Thoracic aorta (tissue), 2 donors: ENCODE data around the gene DNAJC17. TPM values are rescaled to one million over a fixed set of nuclear protein-coding genes. Genes with fewer than 3 reads are reported as not detected.

Experiments
- ATAC-seq: fragments of 150-250 bp; one replicate; pipeline ENCODE4 v1.8.0; 2017; ENCODE audit warnings: low read depth; ENCODE audit not compliant: insufficient number of reproducible peaks, low FRiP score
- DNase-seq: peaks from one replicate; pipeline ENCODE4 v3.0.0-alpha.2; 2020; ENCODE audit warnings: low spot score
- H3K27ac ChIP-seq, 2 donors: fragments of 200-600 bp; sonication (generic); 1 replicate in 1 of 2; 2 replicates in 1 of 2; pipeline ENCODE4 v1.5.1; 2016; ENCODE audit warnings: mild to moderate bottlenecking in 2 of 2, moderate library complexity in 2 of 2
- H3K27me3 ChIP-seq: fragments of 200-600 bp; sonication (generic); replicated peaks from 2 replicates; pipeline ENCODE4 v1.6.0; 2016; ENCODE audit warnings: mild to moderate bottlenecking; ENCODE audit not compliant: insufficient read depth
- H3K36me3 ChIP-seq: fragments of 200-600 bp; sonication (generic); one replicate; pipeline ENCODE4 v1.5.1; 2016
- H3K4me1 ChIP-seq, 2 donors: fragments of 200-600 bp; sonication (generic); 1 replicate in 1 of 2; 2 replicates in 1 of 2; pipeline versions ENCODE4 v1.5.1 to v1.6.0; 2016; ENCODE audit warnings: low read depth in 2 of 2, mild to moderate bottlenecking in 1 of 2; ENCODE audit not compliant: control insufficient read depth in 1 of 2
- H3K4me3 ChIP-seq: fragments of 200-600 bp; sonication (generic); 2 replicates; pipeline ENCODE4 v1.5.1; 2016; ENCODE audit warnings: mild to moderate bottlenecking
- H3K9me3 ChIP-seq: fragments of 200-600 bp; sonication (generic); 2 replicates; pipeline ENCODE4 v1.5.1; 2016
- total RNA-seq, 2 donors: library from RNA; depleted of rRNA; stranded (reverse); fragments of >200 nt; gene quantifications; one replicate each; pipeline versions ENCODE4 v1.1.0 to v1.2.3, GENCODE V29; 2016
- TF ChIP-seq, protein P1 (sequence below): fragments of 200-600 bp; sonication (generic); IDR thresholded peaks from one replicate; pipeline ENCODE4 v1.5.1; 2019; ENCODE audit warnings: antibody characterized with exemption

DNAJC17 gene, protein sequence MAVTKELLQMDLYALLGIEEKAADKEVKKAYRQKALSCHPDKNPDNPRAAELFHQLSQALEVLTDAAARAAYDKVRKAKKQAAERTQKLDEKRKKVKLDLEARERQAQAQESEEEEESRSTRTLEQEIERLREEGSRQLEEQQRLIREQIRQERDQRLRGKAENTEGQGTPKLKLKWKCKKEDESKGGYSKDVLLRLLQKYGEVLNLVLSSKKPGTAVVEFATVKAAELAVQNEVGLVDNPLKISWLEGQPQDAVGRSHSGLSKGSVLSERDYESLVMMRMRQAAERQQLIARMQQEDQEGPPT
- 10 to 100 TPM in 1 of 2 donors, 1 to 10 TPM in 1; 6.1 to 20.4 TPM for total RNA-seq

- peak within 1 kb of the TSS; percentile 95 to 97 for H3K27ac ChIP-seq
- peak within 1 kb of the TSS; percentile 97 for H3K4me3 ChIP-seq
- H3K9me3 ChIP-seq, result no peaks in the 10 kb centered on the region
- peaks cover 6 to 10% of the 10 kb centered on the region in 2 donors for H3K4me1 ChIP-seq
- TF ChIP-seq, protein P1, sequence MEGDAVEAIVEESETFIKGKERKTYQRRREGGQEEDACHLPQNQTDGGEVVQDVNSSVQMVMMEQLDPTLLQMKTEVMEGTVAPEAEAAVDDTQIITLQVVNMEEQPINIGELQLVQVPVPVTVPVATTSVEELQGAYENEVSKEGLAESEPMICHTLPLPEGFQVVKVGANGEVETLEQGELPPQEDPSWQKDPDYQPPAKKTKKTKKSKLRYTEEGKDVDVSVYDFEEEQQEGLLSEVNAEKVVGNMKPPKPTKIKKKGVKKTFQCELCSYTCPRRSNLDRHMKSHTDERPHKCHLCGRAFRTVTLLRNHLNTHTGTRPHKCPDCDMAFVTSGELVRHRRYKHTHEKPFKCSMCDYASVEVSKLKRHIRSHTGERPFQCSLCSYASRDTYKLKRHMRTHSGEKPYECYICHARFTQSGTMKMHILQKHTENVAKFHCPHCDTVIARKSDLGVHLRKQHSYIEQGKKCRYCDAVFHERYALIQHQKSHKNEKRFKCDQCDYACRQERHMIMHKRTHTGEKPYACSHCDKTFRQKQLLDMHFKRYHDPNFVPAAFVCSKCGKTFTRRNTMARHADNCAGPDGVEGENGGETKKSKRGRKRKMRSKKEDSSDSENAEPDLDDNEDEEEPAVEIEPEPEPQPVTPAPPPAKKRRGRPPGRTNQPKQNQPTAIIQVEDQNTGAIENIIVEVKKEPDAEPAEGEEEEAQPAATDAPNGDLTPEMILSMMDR, result peak; percentile 18
- H3K27me3 ChIP-seq, result no peaks in the 10 kb centered on the region
- peak; percentile 93 for DNase-seq
- peak; percentile 95 for ATAC-seq
- H3K36me3 ChIP-seq, result peaks cover 7% of the 10 kb centered on the region
Measured at GRCh38 chr15:40807028-40807887, at the start of gene DNAJC17, which contains the start of gene ZFYVE19. DNAJC17 (minus strand) TSS chr15:40807473; CDS start chr15:40807446, 27 bp downstream. ZFYVE19 (plus strand) TSS chr15:40807089; CDS start chr15:40807590, 501 bp downstream.

DNA sequence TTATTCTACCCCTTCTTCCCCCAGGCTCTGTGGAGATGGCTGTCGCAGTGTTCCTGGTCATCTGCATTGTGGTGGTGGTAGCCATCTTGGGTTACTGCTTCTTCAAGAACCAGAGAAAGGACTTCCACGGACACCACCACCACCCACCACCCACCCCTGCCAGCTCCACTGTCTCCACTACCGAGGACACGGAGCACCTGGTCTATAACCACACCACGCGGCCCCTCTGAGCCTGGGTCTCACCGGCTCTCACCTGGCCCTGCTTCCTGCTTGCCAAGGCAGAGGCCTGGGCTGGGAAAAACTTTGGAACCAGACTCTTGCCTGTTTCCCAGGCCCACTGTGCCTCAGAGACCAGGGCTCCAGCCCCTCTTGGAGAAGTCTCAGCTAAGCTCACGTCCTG lies 49.5 kb upstream of the DNAJC17 start:
- TF ChIP-seq, protein P1, result no peak
- Histone ChIP-seq H3K9me3 (no peaks in the 10 kb centered on the region), H3K4me1 (no peaks in the 10 kb centered on the region), H3K4me3 (no peak overlapping the region), H3K27ac (no peak overlapping the region), H3K36me3 (no peaks in the 10 kb centered on the region), H3K27me3 (no peaks in the 10 kb centered on the region)
- ATAC-seq (no peak), DNase-seq (no peak)

- Histone ChIP-seq H3K27me3 (no peaks in the 10 kb centered on the region), H3K9me3 (no peaks in the 10 kb centered on the region), H3K4me3 (no peak overlapping the region), H3K27ac (no peak overlapping the region), H3K4me1 (no peaks in the 10 kb centered on the region), H3K36me3 (no peaks in the 10 kb centered on the region)
- ATAC-seq, result no peak
- TF ChIP-seq, protein P1, result no peak
- no peak for DNase-seq
Measured at GRCh38 chr15:40855706-40856234, 48.5 kb upstream of the DNAJC17 start.

DNA sequence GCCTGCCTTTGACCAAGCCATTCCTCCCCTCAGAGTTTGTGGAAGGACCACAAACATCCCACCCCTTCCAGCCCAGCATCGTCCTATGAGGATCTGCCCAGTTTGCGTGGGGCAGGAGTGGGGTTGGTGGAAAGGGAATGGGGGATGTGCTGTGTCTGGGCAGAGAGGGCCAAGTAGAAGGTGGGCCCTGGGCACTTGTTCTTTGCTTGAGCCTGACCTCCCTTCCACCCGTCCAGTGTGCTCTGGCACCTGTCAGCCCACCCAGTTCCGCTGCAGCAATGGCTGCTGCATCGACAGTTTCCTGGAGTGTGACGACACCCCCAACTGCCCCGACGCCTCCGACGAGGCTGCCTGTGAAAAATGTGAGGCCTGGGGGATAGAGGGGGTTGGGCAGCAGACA lies 46.9 kb upstream of the DNAJC17 start:
- TF ChIP-seq, protein P1, result no peak
- no peak overlapping the region for H3K4me3 ChIP-seq
- no peaks in the 10 kb centered on the region for H3K27me3 ChIP-seq
- DNase-seq (no peak), ATAC-seq (no peak)
- no peaks in the 10 kb centered on the region for H3K36me3 ChIP-seq
- H3K4me1 ChIP-seq, result no peaks in the 10 kb centered on the region
- no peak overlapping the region for H3K27ac ChIP-seq
- no peaks in the 10 kb centered on the region for H3K9me3 ChIP-seq
